Vagina (tissue), 2 donors: ENCODE data around the gene NCOA3. TPM values are rescaled to one million over a fixed set of nuclear protein-coding genes. Genes with fewer than 3 reads are reported as not detected.
"Not testable (repeated sequence)": the region's sequence is repeated elsewhere in the genome, so short reads cannot be mapped to it uniquely, and the experiment has no call there.

Experiments
- DNase-seq, 2 donors: peaks; one replicate each; pipeline ENCODE4 v3.0.0-alpha.2; 2017; ENCODE audit errors: extremely low spot score in 2 of 2
- H3K27ac ChIP-seq: fragments of 200-600 bp; sonication (generic); one replicate; pipeline ENCODE4 v1.5.1; 2019
- H3K27me3 ChIP-seq: fragments of 200-600 bp; sonication (generic); one replicate; pipeline ENCODE4 v1.5.1; 2019
- H3K36me3 ChIP-seq, 2 donors: fragments of 200-600 bp; sonication (generic); one replicate each; pipeline ENCODE4 v1.5.1; 2017 to 2019
- H3K4me1 ChIP-seq: fragments of 200-600 bp; sonication (generic); one replicate; pipeline ENCODE4 v1.5.1; 2019
- H3K4me3 ChIP-seq, 2 donors: fragments of 200-600 bp; sonication (generic); 1 replicate in 1 of 2; 2 replicates in 1 of 2; pipeline ENCODE4 v1.5.1; 2016 to 2019
- H3K9me3 ChIP-seq: fragments of 200-600 bp; sonication (generic); one replicate; pipeline ENCODE4 v1.5.1; 2019
- CTCF ChIP-seq, 3 experiments: fragments of 450-650 bp in 2 of 3; fragments of 200-600 bp in 1 of 3; sonication (generic) in 1 of 3; IDR thresholded peaks; one replicate each; pipeline ENCODE4 v1.5.1; 2017 to 2019; ENCODE audit warnings: antibody characterized with exemption in 3 of 3, mild to moderate bottlenecking in 2 of 3, moderate library complexity in 2 of 3
- POLR2A ChIP-seq, 2 donors: fragments of 450-650 bp; IDR thresholded peaks; one replicate each; pipeline ENCODE4 v1.6.1; 2017; ENCODE audit warnings: antibody characterized with exemption in 2 of 2, mild to moderate bottlenecking in 2 of 2, moderate library complexity in 2 of 2
- POLR2AphosphoS5 ChIP-seq, 2 donors: sonication (generic); formaldehyde crosslinking; IDR thresholded peaks; one replicate each; pipeline ENCODE4 v1.9.0; 2017; ENCODE audit warnings: antibody characterized with exemption in 2 of 2, mild to moderate bottlenecking in 2 of 2, low read depth in 1 of 2; ENCODE audit not compliant: insufficient read depth in 1 of 2
- intact Hi-C: fragments of 100-400 bp; cut with DNase I; formaldehyde crosslinking; loops from one replicate; pipeline ENCODE4 v1.15.1; 2023
- total RNA-seq: library from RNA; depleted of rRNA; stranded (reverse); fragments of >200 nt; gene quantifications from one replicate; pipeline ENCODE4 v1.2.3, GENCODE V29; 2016

NCOA3 gene
- total RNA-seq, 1 donor from 2014 or later, result 47.1 TPM

GRCh38 chr20:47573559-47573958 is 71.9 kb downstream of the NCOA3 start:
- TF ChIP-seq CTCF (IDR thresholded peaks at IDR 0.05) (no peak), POLR2AphosphoS5 (IDR thresholded peaks at IDR 0.05; ENCODE audit: insufficient read depth in 1 of 2, low read depth in 1 of 2) (no peak), POLR2A (IDR thresholded peaks at IDR 0.05) (no peak)
- no peaks in the 10 kb centered on the region for H3K9me3 ChIP-seq
- H3K4me3 ChIP-seq, result no peak overlapping the region
- no peaks in the 10 kb centered on the region for H3K27me3 ChIP-seq
- peaks cover 61% of the 10 kb centered on the region for H3K4me1 ChIP-seq
- intact Hi-C loops, result no loop called here
- H3K27ac ChIP-seq, result no peak overlapping the region
- no peaks in the 10 kb centered on the region for H3K36me3 ChIP-seq
- no peak for DNase-seq

GRCh38 chr20:47574616-47575364 is 73.1 kb downstream of the NCOA3 start:
- Histone ChIP-seq H3K27ac (no peak overlapping the region), H3K36me3 (no peaks in the 10 kb centered on the region), H3K4me3 (no peak overlapping the region), H3K27me3 (no peaks in the 10 kb centered on the region), H3K4me1 (peaks cover 70% of the 10 kb centered on the region), H3K9me3 (no peaks in the 10 kb centered on the region)
- TF ChIP-seq CTCF (IDR thresholded peaks at IDR 0.05), result no peak
- no peak for TF ChIP-seq POLR2AphosphoS5 (IDR thresholded peaks at IDR 0.05; ENCODE audit: insufficient read depth in 1 of 2, low read depth in 1 of 2)
- TF ChIP-seq POLR2A (IDR thresholded peaks at IDR 0.05), result no peak
- intact Hi-C loops, result no loop called here
- DNase-seq, result no peak

- DNase-seq, result no peak
- intact Hi-C loops, result no loop called here
- TF ChIP-seq POLR2AphosphoS5 (IDR thresholded peaks at IDR 0.05; ENCODE audit: insufficient read depth in 1 of 2, low read depth in 1 of 2) (peak in 1 of 2 donors; percentile 87), CTCF (IDR thresholded peaks at IDR 0.05) (no peak)
- Histone ChIP-seq H3K27me3 (no peaks in the 10 kb centered on the region), H3K4me1 (peaks cover 81% of the 10 kb centered on the region), H3K9me3 (no peaks in the 10 kb centered on the region), H3K27ac (peak overlapping the region; percentile 42), H3K4me3 (peak overlapping the region in 1 of 2 donors; percentile 17), H3K36me3 (no peaks in the 10 kb centered on the region)
Observed at GRCh38 chr20:47576516-47577033, 74.9 kb downstream of the NCOA3 start.

- no peaks in the 10 kb centered on the region for H3K9me3 ChIP-seq
- DNase-seq, result no peak
- intact Hi-C loops, result no loop called here
- TF ChIP-seq POLR2A (IDR thresholded peaks at IDR 0.05) (no peak), CTCF (IDR thresholded peaks at IDR 0.05) (no peak), POLR2AphosphoS5 (IDR thresholded peaks at IDR 0.05; ENCODE audit: insufficient read depth in 1 of 2, low read depth in 1 of 2) (no peak)
- H3K4me3 ChIP-seq, result no peak overlapping the region
- no peaks in the 10 kb centered on the region for H3K36me3 ChIP-seq
- no peaks in the 10 kb centered on the region for H3K27me3 ChIP-seq
- H3K4me1 ChIP-seq, result peaks cover 81% of the 10 kb centered on the region
- peak overlapping the region; percentile 42 for H3K27ac ChIP-seq
Observed at GRCh38 chr20:47577314-47577713, 75.6 kb downstream of the NCOA3 start.

GRCh38 chr20:47578543-47578942 is 76.9 kb downstream of the NCOA3 start:
- Histone ChIP-seq H3K27ac (no peak overlapping the region), H3K9me3 (no peaks in the 10 kb centered on the region), H3K27me3 (no peaks in the 10 kb centered on the region), H3K36me3 (no peaks in the 10 kb centered on the region), H3K4me3 (no peak overlapping the region), H3K4me1 (peaks cover 71% of the 10 kb centered on the region)
- no peak for DNase-seq
- intact Hi-C loops, result no loop called here
- no peak for TF ChIP-seq CTCF (IDR thresholded peaks at IDR 0.05)
- TF ChIP-seq POLR2A (IDR thresholded peaks at IDR 0.05), result no peak
- TF ChIP-seq POLR2AphosphoS5 (IDR thresholded peaks at IDR 0.05; ENCODE audit: insufficient read depth in 1 of 2, low read depth in 1 of 2), result no peak

- H3K4me3 ChIP-seq, H3K27me3 ChIP-seq, intact Hi-C loops, DNase-seq, H3K27ac ChIP-seq, H3K9me3 ChIP-seq, H3K36me3 ChIP-seq: not testable (repeated sequence)
- peaks cover 50% of the 10 kb centered on the region for H3K4me1 ChIP-seq
Observed at GRCh38 chr20:47580686-47581085, 79.0 kb downstream of the NCOA3 start.
